Panc1 (cell line): ENCODE data around the gene OAS2. TPM values are rescaled to one million over a fixed set of nuclear protein-coding genes. Genes with fewer than 3 reads are reported as not detected.

ENCODE experiments used
- ATAC-seq: fragments of 200-7000 bp; cut with Tn5 transposase; 2 replicates; pipeline ENCODE4 v1.9.1; 2020; ENCODE audit warnings: mild to moderate bottlenecking, moderate library complexity
- BruUV-seq: library from RNA; stranded (reverse); fragments of 400-500 nt; replicated peaks from 2 replicates; lab custom pipeline; 2021; lab: Mats Ljungman, UMichigan
- CTCF ChIA-PET: fragments of 300-600 bp; sonication (Branson Sonifier 250); formaldehyde crosslinking; loops from one replicate; lab custom pipeline; 2022; ENCODE audit warnings: antibody characterized with exemption; lab: Charles Lee
- POLR2A ChIA-PET: fragments of 300-600 bp; sonication (Branson Sonifier 250); formaldehyde crosslinking; loops from one replicate; lab custom pipeline; 2022; ENCODE audit warnings: antibody characterized with exemption; lab: Charles Lee
- DNase-seq: peaks from one replicate; pipeline ENCODE4 v3.0.0-alpha.2; 2010; ENCODE audit warnings: low read depth, low spot score
- H3K27ac ChIP-seq: 2 replicates; pipeline ENCODE4 v1.5.1; 2011; ENCODE audit warnings: mild to moderate bottlenecking, low read length, inconsistent platforms
- H3K27me3 ChIP-seq: fragments of 200-500 bp; sonication (Bioruptor generic); 2 replicates; pipeline ENCODE4 v1.6.0; 2014; ENCODE audit warnings: low read length, inconsistent platforms; ENCODE audit not compliant: control insufficient read depth, insufficient read depth
- H3K36me3 ChIP-seq: fragments of 200-500 bp; sonication (Bioruptor generic); 2 replicates; pipeline ENCODE4 v1.5.1; 2014; ENCODE audit warnings: inconsistent platforms, mild to moderate bottlenecking, low read length, moderate library complexity; ENCODE audit not compliant: control insufficient read depth, insufficient read depth
- H3K4me1 ChIP-seq: 2 replicates; pipeline ENCODE4 v1.5.1; 2011; ENCODE audit warnings: inconsistent platforms, mild to moderate bottlenecking, low read length, moderate library complexity; ENCODE audit not compliant: control insufficient read depth, insufficient read depth
- H3K4me3 ChIP-seq, 2 experiments: 2 replicates each; pipeline ENCODE4 v1.5.1; 2011 to 2012; ENCODE audit warnings: low read depth in 2 of 2, low read length in 2 of 2, mild to moderate bottlenecking in 2 of 2, inconsistent platforms in 1 of 2, moderate library complexity in 1 of 2
- H3K9me3 ChIP-seq: fragments of 200-500 bp; sonication (Bioruptor generic); 2 replicates; pipeline ENCODE4 v1.5.1; 2014; ENCODE audit warnings: low read depth, mild to moderate bottlenecking, inconsistent platforms, low read length, moderate library complexity; ENCODE audit not compliant: control insufficient read depth, insufficient read depth
- CTCF ChIP-seq: fragments of 450-650 bp; IDR thresholded peaks from 2 replicates; pipeline ENCODE4 v1.5.1; 2017; ENCODE audit warnings: mild to moderate bottlenecking
- POLR2AphosphoS5 ChIP-seq: IDR thresholded peaks from 2 replicates; pipeline ENCODE4 v1.6.1; 2012; ENCODE audit warnings: mild to moderate bottlenecking, low read depth, low read length, moderate library complexity
- SIN3A ChIP-seq: IDR thresholded peaks from 2 replicates; pipeline ENCODE4 v1.6.1; 2012; ENCODE audit warnings: low read depth, mild to moderate bottlenecking, low read length, moderate library complexity, borderline replicate concordance; ENCODE audit not compliant: insufficient read depth
- TCF7L2 ChIP-seq: IDR thresholded peaks from 2 replicates; pipeline ENCODE4 v1.6.1; 2011; ENCODE audit warnings: mild to moderate bottlenecking, low read depth, low read length, inconsistent platforms
- in situ Hi-C: cut with HindIII; loops from 2 replicates; pipeline ENCODE4 v1.10.0; 2016; ENCODE audit warnings: low sequenced_read_pairs, low pct_unique_long_range_greater_than_20kb
- intact Hi-C: fragments of 100-400 bp; cut with micrococcal nuclease; formaldehyde crosslinking; loops from one replicate; pipeline ENCODE4 v1.10.0; 2022; ENCODE audit not compliant: unreplicated experiment
- total RNA-seq: library from RNA; stranded (reverse); gene quantifications from one replicate; pipeline ENCODE4 v1.2.1, GENCODE V29; 2021; ENCODE audit not compliant: unreplicated experiment
- TF ChIP-seq, protein P1 (sequence below), 2 experiments: IDR thresholded peaks; 2 replicates each; pipeline ENCODE4 v1.6.1; 2011 to 2012; ENCODE audit warnings: low read depth in 2 of 2, control low read depth in 1 of 2, low read length in 1 of 2, mild to moderate bottlenecking in 1 of 2, moderate library complexity in 1 of 2; ENCODE audit not compliant: insufficient read depth in 1 of 2

The OAS2 gene
- total RNA-seq, 1 experiment from 2014 or later, result 2.7 TPM

- H3K9me3 ChIP-seq, result no peaks in the 10 kb centered on the region
- H3K36me3 ChIP-seq, result no peaks in the 10 kb centered on the region
- H3K27me3 ChIP-seq, result peaks cover 22% of the 10 kb centered on the region
- in situ Hi-C loops, result loop anchor here (25.0 kb wide), 1 partner anchor 107 kb away; no protein-coding TSS in a partner anchor
- H3K27ac ChIP-seq, result no peak overlapping the region
- no peak overlapping the region for H3K4me3 ChIP-seq
- peak; percentile 33; the same call in 1 of the 2 replicates for ATAC-seq
- no TSS peak for BruUV-seq
- TF ChIP-seq, protein P1, sequence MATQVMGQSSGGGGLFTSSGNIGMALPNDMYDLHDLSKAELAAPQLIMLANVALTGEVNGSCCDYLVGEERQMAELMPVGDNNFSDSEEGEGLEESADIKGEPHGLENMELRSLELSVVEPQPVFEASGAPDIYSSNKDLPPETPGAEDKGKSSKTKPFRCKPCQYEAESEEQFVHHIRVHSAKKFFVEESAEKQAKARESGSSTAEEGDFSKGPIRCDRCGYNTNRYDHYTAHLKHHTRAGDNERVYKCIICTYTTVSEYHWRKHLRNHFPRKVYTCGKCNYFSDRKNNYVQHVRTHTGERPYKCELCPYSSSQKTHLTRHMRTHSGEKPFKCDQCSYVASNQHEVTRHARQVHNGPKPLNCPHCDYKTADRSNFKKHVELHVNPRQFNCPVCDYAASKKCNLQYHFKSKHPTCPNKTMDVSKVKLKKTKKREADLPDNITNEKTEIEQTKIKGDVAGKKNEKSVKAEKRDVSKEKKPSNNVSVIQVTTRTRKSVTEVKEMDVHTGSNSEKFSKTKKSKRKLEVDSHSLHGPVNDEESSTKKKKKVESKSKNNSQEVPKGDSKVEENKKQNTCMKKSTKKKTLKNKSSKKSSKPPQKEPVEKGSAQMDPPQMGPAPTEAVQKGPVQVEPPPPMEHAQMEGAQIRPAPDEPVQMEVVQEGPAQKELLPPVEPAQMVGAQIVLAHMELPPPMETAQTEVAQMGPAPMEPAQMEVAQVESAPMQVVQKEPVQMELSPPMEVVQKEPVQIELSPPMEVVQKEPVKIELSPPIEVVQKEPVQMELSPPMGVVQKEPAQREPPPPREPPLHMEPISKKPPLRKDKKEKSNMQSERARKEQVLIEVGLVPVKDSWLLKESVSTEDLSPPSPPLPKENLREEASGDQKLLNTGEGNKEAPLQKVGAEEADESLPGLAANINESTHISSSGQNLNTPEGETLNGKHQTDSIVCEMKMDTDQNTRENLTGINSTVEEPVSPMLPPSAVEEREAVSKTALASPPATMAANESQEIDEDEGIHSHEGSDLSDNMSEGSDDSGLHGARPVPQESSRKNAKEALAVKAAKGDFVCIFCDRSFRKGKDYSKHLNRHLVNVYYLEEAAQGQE (IDR thresholded peaks at IDR 0.05; ENCODE audit: insufficient read depth in 1 of 2, low read depth in 2 of 2, low read length in 1 of 2), result no peak
- TF ChIP-seq POLR2AphosphoS5 (no peak), CTCF (no peak), TCF7L2 (no peak), SIN3A (no peak)
- no peak for DNase-seq
- no peaks in the 10 kb centered on the region for H3K4me1 ChIP-seq
- POLR2A ChIA-PET, result no interaction called here
- CTCF ChIA-PET, result no interaction called here
- intact Hi-C loops, result no loop called here
Observed at GRCh38 chr12:113055594-113056380, 77.5 kb downstream of the OAS2 start.

GRCh38 chr12:113056381-113056630 is 78.0 kb downstream of the OAS2 start:
- in situ Hi-C loops, result loop anchor here (25.0 kb wide), 1 partner anchor 106 kb away; no protein-coding TSS in a partner anchor
- TF ChIP-seq SIN3A (no peak), TCF7L2 (no peak), CTCF (no peak), POLR2AphosphoS5 (no peak)
- TF ChIP-seq, protein P1 (IDR thresholded peaks at IDR 0.05; ENCODE audit: insufficient read depth in 1 of 2, low read depth in 2 of 2, low read length in 1 of 2), result no peak
- CTCF ChIA-PET, result no interaction called here
- Histone ChIP-seq H3K4me3 (peak overlapping the region; percentile 31 to 32), H3K27ac (no peak overlapping the region), H3K9me3 (no peaks in the 10 kb centered on the region), H3K4me1 (no peaks in the 10 kb centered on the region), H3K36me3 (no peaks in the 10 kb centered on the region), H3K27me3 (peaks cover 18% of the 10 kb centered on the region)
- BruUV-seq, result no TSS peak
- POLR2A ChIA-PET, result no interaction called here
- ATAC-seq (peak; percentile 5; the same call in 1 of the 2 replicates), DNase-seq (no peak)
- intact Hi-C loops, result no loop called here
